Fibroblast of the aortic adventitia (primary cell): ENCODE measurements around the gene DLX3. TPM values are rescaled to one million over a fixed set of nuclear protein-coding genes. Genes with fewer than 3 reads are reported as not detected.

Source experiments
- DNase-seq: peaks from one replicate; pipeline ENCODE4 v3.0.0-alpha.2; 2010; ENCODE audit warnings: low read depth
- H3K4me3 ChIP-seq: 2 replicates; pipeline ENCODE4 v1.5.1; 2011; ENCODE audit warnings: low read depth, mild to moderate bottlenecking, control low read depth, low read length, moderate library complexity
- CTCF ChIP-seq: IDR thresholded peaks from 2 replicates; pipeline ENCODE4 v1.5.1; 2011; ENCODE audit warnings: mild to moderate bottlenecking, low read length, control low read depth, inconsistent platforms; ENCODE audit not compliant: insufficient read depth
- total RNA-seq: library from RNA; depleted of rRNA; stranded (reverse); fragments of >200 nt; gene quantifications from 2 replicates; pipeline ENCODE4 v1.2.3, GENCODE V29; 2012; ENCODE audit warnings: low replicate concordance

DLX3 gene
- total RNA-seq, 1 donor: not detected

GRCh38 chr17:49997301-49997650 lies 2.3 kb upstream of the DLX3 start:
- no peak overlapping the region for H3K4me3 ChIP-seq
- DNase-seq: no peak
- TF ChIP-seq CTCF: no peak

GRCh38 chr17:49996495-49997300 lies 1.7 kb upstream of the DLX3 start:
- peak; percentile 24 for DNase-seq
- peak; percentile 92 for TF ChIP-seq CTCF
- peak overlapping the region; percentile 55 for H3K4me3 ChIP-seq

- DNase-seq: no peak
- H3K4me3 ChIP-seq: no peak overlapping the region
- no peak for TF ChIP-seq CTCF
These were observed 1.1 kb upstream of the DLX3 start for GRCh38 chr17:49996121-49996494.

GRCh38 chr17:49994085-49995054 lies 654 bp downstream of the DLX3 start:
- DNase-seq: no peak
- TF ChIP-seq CTCF: no peak
- H3K4me3 ChIP-seq: peak overlapping the region; percentile 44

- peak overlapping the region; percentile 44 for H3K4me3 ChIP-seq
- DNase-seq: no peak
- no peak for TF ChIP-seq CTCF
These were observed 1.5 kb downstream of the DLX3 start for GRCh38 chr17:49993423-49994060.

- DNase-seq: no peak
- no peak for TF ChIP-seq CTCF
- H3K4me3 ChIP-seq: no peak overlapping the region
These were observed 2.0 kb downstream of the DLX3 start for GRCh38 chr17:49992933-49993422.
